HCT116 (cell line): Measurements from ENCODE around the gene TWIST2.

Source experiments
- CTCF ChIP-seq, 3 experiments: fragments of 200-600 bp in 1 of 3; sonication (generic) in 1 of 3; IDR thresholded peaks in 2 of 3; conservative IDR thresholded peaks in 1 of 3; 2 replicates each; pipeline ENCODE4 v1.5.1; 2012 to 2017; ENCODE audit warnings: low read depth in 2 of 3, low read length in 2 of 3, antibody characterized with exemption in 1 of 3, borderline replicate concordance in 1 of 3, control low read depth in 1 of 3, mild to moderate bottlenecking in 1 of 3, mixed read lengths in 1 of 3, mixed run types in 1 of 3, moderate library complexity in 1 of 3; ENCODE audit not compliant: insufficient read depth in 1 of 3
- EZH2 ChIP-seq: fragments of 200-600 bp; sonication (generic); IDR thresholded peaks from 2 replicates; pipeline ENCODE4 v1.6.1; 2017; ENCODE audit warnings: antibody characterized with exemption, mixed run types
- JUND ChIP-seq: IDR thresholded peaks from 2 replicates; pipeline ENCODE4 v1.6.1; 2012
- POLR2A ChIP-seq: IDR thresholded peaks from 2 replicates; pipeline ENCODE4 v1.7.0; 2011; ENCODE audit warnings: borderline replicate concordance; ENCODE audit not compliant: insufficient read depth, insufficient read length; ENCODE audit errors: extremely low read depth
- POLR2AphosphoS5 ChIP-seq: IDR thresholded peaks from 2 replicates; pipeline ENCODE4 v1.6.1; 2011; ENCODE audit warnings: mild to moderate bottlenecking, low read depth, low read length, moderate library complexity
- SRF ChIP-seq: IDR thresholded peaks from 2 replicates; pipeline ENCODE4 v1.6.1; 2012; ENCODE audit warnings: low read depth
- TCF7L2 ChIP-seq: IDR thresholded peaks from 2 replicates; pipeline ENCODE4 v1.7.0; 2011; ENCODE audit warnings: borderline replicate concordance, inconsistent platforms; ENCODE audit not compliant: insufficient read depth, insufficient read length; ENCODE audit errors: extremely low read depth
- ZNF274 ChIP-seq: fragments of 200-500 bp; sonication (Bioruptor generic); IDR thresholded peaks from 2 replicates; pipeline ENCODE4 v1.6.1; 2014; ENCODE audit warnings: mild to moderate bottlenecking, low read depth, low read length, inconsistent platforms

- TF ChIP-seq CTCF (IDR thresholded peaks at IDR 0.05 in 2 of 3, conservative IDR thresholded peaks at IDR 0.05 in 1 of 3; ENCODE audit: borderline replicate concordance in 1 of 3, insufficient read depth in 1 of 3, low read depth in 2 of 3, low read length in 2 of 3), result no peak
- TF ChIP-seq POLR2AphosphoS5, result no peak
- no peak for TF ChIP-seq POLR2A
- no peak for TF ChIP-seq ZNF274
- TF ChIP-seq JUND, result no peak
- TF ChIP-seq SRF, result no peak
- no peak for TF ChIP-seq EZH2
- TF ChIP-seq TCF7L2, result no peak
These were observed 33.1 kb upstream of the TWIST2 start for GRCh38 chr2:238814815-238815214.
